ENCODE measurements around the gene SMNDC1.

The SMNDC1 gene

GRCh38 chr10:110313674-110314073 lies 9.0 kb upstream of the SMNDC1 start:
- no CpG with 5 or more reads among the region's 2 CpGs for WGBS (ENCODE audit: extremely low coverage, insufficient coverage, insufficient read length)
- Histone ChIP-seq H3K9ac (ENCODE audit: low read length) (no peak overlapping the region), H3K23ac (ENCODE audit: low read length) (no peak overlapping the region), H3K4me2 (ENCODE audit: low read length) (no peak overlapping the region), H3K27ac (ENCODE audit: low read depth, low read length) (no peak overlapping the region), H3K36me3 (ENCODE audit: control insufficient read depth in 1 of 2, insufficient read depth in 2 of 2, low read length in 2 of 2) (no peaks in the 10 kb centered on the region), H4K8ac (ENCODE audit: low read depth, low read length) (no peak overlapping the region), H3K14ac (ENCODE audit: low read length) (no peak overlapping the region), H3K27me3 (ENCODE audit: insufficient read depth, low read length) (no peaks in the 10 kb centered on the region), H3K79me2 (ENCODE audit: control insufficient read depth, insufficient read depth, low read length, poor library complexity) (no peaks in the 10 kb centered on the region), H3K79me1 (ENCODE audit: low read length) (no peaks in the 10 kb centered on the region), H3K18ac (ENCODE audit: low read length) (no peak overlapping the region), H4K12ac (ENCODE audit: low read depth, low read length) (no peak overlapping the region), H4K91ac (ENCODE audit: low read depth, low read length) (no peak overlapping the region), H3K9me3 (ENCODE audit: insufficient read depth, low read depth, low read length) (no peaks in the 10 kb centered on the region), H3K4me3 (ENCODE audit: low read depth, low read length) (no peak overlapping the region), H3K4ac (ENCODE audit: low read depth, low read length) (no peak overlapping the region), H2BK5ac (ENCODE audit: low read depth, low read length, poor library complexity) (no peak overlapping the region), H2AK5ac (ENCODE audit: low read length) (no peak overlapping the region), H2BK12ac (ENCODE audit: low read length) (no peak overlapping the region), H3K4me1 (ENCODE audit: control insufficient read depth in 1 of 2, insufficient read depth in 2 of 2, low read length in 2 of 2) (no peaks in the 10 kb centered on the region), H2AFZ (ENCODE audit: insufficient read depth, low read length, poor library complexity) (no peak overlapping the region), H2BK120ac (ENCODE audit: insufficient read depth, low read length, poor library complexity) (no peak overlapping the region)
- DNase-seq, result no peak

GRCh38 chr10:110312206-110312605 lies 7.5 kb upstream of the SMNDC1 start:
- Histone ChIP-seq H3K36me3 (ENCODE audit: control insufficient read depth in 1 of 2, insufficient read depth in 2 of 2, low read length in 2 of 2) (no peaks in the 10 kb centered on the region), H2AK5ac (ENCODE audit: low read length) (peak overlapping the region; percentile 83), H4K12ac (ENCODE audit: low read depth, low read length) (no peak overlapping the region), H3K79me1 (ENCODE audit: low read length) (no peaks in the 10 kb centered on the region), H3K4ac (ENCODE audit: low read depth, low read length) (no peak overlapping the region), H3K23ac (ENCODE audit: low read length) (no peak overlapping the region), H2AFZ (ENCODE audit: insufficient read depth, low read length, poor library complexity) (no peak overlapping the region), H3K4me1 (ENCODE audit: control insufficient read depth in 1 of 2, insufficient read depth in 2 of 2, low read length in 2 of 2) (no peaks in the 10 kb centered on the region), H3K27me3 (ENCODE audit: insufficient read depth, low read length) (no peaks in the 10 kb centered on the region), H3K4me2 (ENCODE audit: low read length) (no peak overlapping the region), H3K79me2 (ENCODE audit: control insufficient read depth, insufficient read depth, low read length, poor library complexity) (no peaks in the 10 kb centered on the region), H3K9me3 (ENCODE audit: insufficient read depth, low read depth, low read length) (no peaks in the 10 kb centered on the region), H2BK12ac (ENCODE audit: low read length) (peak overlapping the region; percentile 96), H3K18ac (ENCODE audit: low read length) (no peak overlapping the region), H3K9ac (ENCODE audit: low read length) (no peak overlapping the region), H3K27ac (ENCODE audit: low read depth, low read length) (no peak overlapping the region), H3K4me3 (ENCODE audit: low read depth, low read length) (no peak overlapping the region), H2BK120ac (ENCODE audit: insufficient read depth, low read length, poor library complexity) (peak overlapping the region; percentile 43), H4K91ac (ENCODE audit: low read depth, low read length) (peak overlapping the region; percentile 24), H2BK5ac (ENCODE audit: low read depth, low read length, poor library complexity) (peak overlapping the region; percentile 63), H3K14ac (ENCODE audit: low read length) (no peak overlapping the region), H4K8ac (ENCODE audit: low read depth, low read length) (peak overlapping the region; percentile 47)
- no peak for DNase-seq
- WGBS (ENCODE audit: extremely low coverage, insufficient coverage, insufficient read length), result no CpG with 5 or more reads among the region's 2 CpGs

- WGBS (ENCODE audit: extremely low coverage, insufficient coverage, insufficient read length), result no CpG with 5 or more reads among the region's 3 CpGs
- no peaks in the 10 kb centered on the region for H3K9me3 ChIP-seq (ENCODE audit: insufficient read depth, low read depth, low read length)
- no peaks in the 10 kb centered on the region for H3K36me3 ChIP-seq (ENCODE audit: control insufficient read depth in 1 of 2, insufficient read depth in 2 of 2, low read length in 2 of 2)
- no peaks in the 10 kb centered on the region for H3K79me1 ChIP-seq (ENCODE audit: low read length)
- H2BK5ac ChIP-seq (ENCODE audit: low read depth, low read length, poor library complexity), result no peak overlapping the region
- no peaks in the 10 kb centered on the region for H3K4me1 ChIP-seq (ENCODE audit: control insufficient read depth in 1 of 2, insufficient read depth in 2 of 2, low read length in 2 of 2)
- no peak overlapping the region for H4K8ac ChIP-seq (ENCODE audit: low read depth, low read length)
- H3K23ac ChIP-seq (ENCODE audit: low read length), result no peak overlapping the region
- no peak overlapping the region for H4K91ac ChIP-seq (ENCODE audit: low read depth, low read length)
- no peak overlapping the region for H3K9ac ChIP-seq (ENCODE audit: low read length)
- no peak overlapping the region for H3K18ac ChIP-seq (ENCODE audit: low read length)
- H2BK120ac ChIP-seq (ENCODE audit: insufficient read depth, low read length, poor library complexity), result no peak overlapping the region
- H4K12ac ChIP-seq (ENCODE audit: low read depth, low read length), result no peak overlapping the region
- H3K4me3 ChIP-seq (ENCODE audit: low read depth, low read length), result no peak overlapping the region
- no peak overlapping the region for H3K14ac ChIP-seq (ENCODE audit: low read length)
- H3K4ac ChIP-seq (ENCODE audit: low read depth, low read length), result no peak overlapping the region
- no peaks in the 10 kb centered on the region for H3K79me2 ChIP-seq (ENCODE audit: control insufficient read depth, insufficient read depth, low read length, poor library complexity)
- DNase-seq, result peak; percentile 26 to 73
- H2AK5ac ChIP-seq (ENCODE audit: low read length), result no peak overlapping the region
- no peak overlapping the region for H3K4me2 ChIP-seq (ENCODE audit: low read length)
- no peak overlapping the region for H2BK12ac ChIP-seq (ENCODE audit: low read length)
- no peak overlapping the region for H2AFZ ChIP-seq (ENCODE audit: insufficient read depth, low read length, poor library complexity)
- H3K27me3 ChIP-seq (ENCODE audit: insufficient read depth, low read length), result no peaks in the 10 kb centered on the region
- H3K27ac ChIP-seq (ENCODE audit: low read depth, low read length), result no peak overlapping the region
Observed at GRCh38 chr10:110311357-110311949, 6.7 kb upstream of the SMNDC1 start.

- Histone ChIP-seq H3K79me1 (ENCODE audit: low read length) (no peaks in the 10 kb centered on the region), H3K4me1 (ENCODE audit: control insufficient read depth in 1 of 2, insufficient read depth in 2 of 2, low read length in 2 of 2) (no peaks in the 10 kb centered on the region), H4K91ac (ENCODE audit: low read depth, low read length) (no peak overlapping the region), H3K79me2 (ENCODE audit: control insufficient read depth, insufficient read depth, low read length, poor library complexity) (no peaks in the 10 kb centered on the region), H3K9ac (ENCODE audit: low read length) (no peak overlapping the region), H3K4me2 (ENCODE audit: low read length) (no peak overlapping the region), H3K9me3 (ENCODE audit: insufficient read depth, low read depth, low read length) (no peaks in the 10 kb centered on the region), H4K12ac (ENCODE audit: low read depth, low read length) (no peak overlapping the region), H2BK12ac (ENCODE audit: low read length) (no peak overlapping the region), H3K27ac (ENCODE audit: low read depth, low read length) (no peak overlapping the region), H3K4me3 (ENCODE audit: low read depth, low read length) (no peak overlapping the region), H2BK120ac (ENCODE audit: insufficient read depth, low read length, poor library complexity) (no peak overlapping the region), H2BK5ac (ENCODE audit: low read depth, low read length, poor library complexity) (no peak overlapping the region), H3K36me3 (ENCODE audit: control insufficient read depth in 1 of 2, insufficient read depth in 2 of 2, low read length in 2 of 2) (no peaks in the 10 kb centered on the region), H3K4ac (ENCODE audit: low read depth, low read length) (no peak overlapping the region), H2AFZ (ENCODE audit: insufficient read depth, low read length, poor library complexity) (no peak overlapping the region), H3K27me3 (ENCODE audit: insufficient read depth, low read length) (no peaks in the 10 kb centered on the region), H2AK5ac (ENCODE audit: low read length) (no peak overlapping the region), H3K23ac (ENCODE audit: low read length) (no peak overlapping the region), H4K8ac (ENCODE audit: low read depth, low read length) (no peak overlapping the region), H3K18ac (ENCODE audit: low read length) (no peak overlapping the region), H3K14ac (ENCODE audit: low read length) (no peak overlapping the region)
- no peak for DNase-seq
- WGBS (ENCODE audit: extremely low coverage, insufficient coverage, insufficient read length), result 100% methylated on average over 1 of the region's 3 CpGs
Observed at GRCh38 chr10:110310741-110311140, 6.0 kb upstream of the SMNDC1 start.

All from trophoblast cell (in vitro differentiated cells and primary cell).